Dermis microvascular lymphatic vessel endothelial cell (primary cell): ENCODE measurements around the gene KCTD7. TPM values are rescaled to one million over a fixed set of nuclear protein-coding genes. Genes with fewer than 3 reads are reported as not detected.
"Not testable (repeated sequence)": the region's sequence is repeated elsewhere in the genome, so short reads cannot be mapped to it uniquely, and the experiment has no call there.

Source experiments
- DNase-seq, 2 donors: peaks; one replicate each; pipeline versions ENCODE4 v3.0.0 to v3.0.0-alpha.2; 2010; ENCODE audit warnings: low read depth in 2 of 2
- total RNA-seq: library from RNA; depleted of rRNA; stranded (reverse); fragments of >200 nt; gene quantifications from 2 replicates; pipeline ENCODE4 v1.2.1, GENCODE V29; 2014

The KCTD7 gene
- total RNA-seq, 1 donor from 2014 or later = 3.7 TPM

- peak; percentile 86 to 95 for DNase-seq
These were observed 53.0 kb downstream of the KCTD7 start for GRCh38 chr7:66681491-66682349.

- peak in 1 of 2 donors; percentile 22 for DNase-seq
These were observed 53.8 kb downstream of the KCTD7 start for GRCh38 chr7:66682350-66683093.

GRCh38 chr7:66683094-66683769 lies 54.6 kb downstream of the KCTD7 start:
- DNase-seq = not testable (repeated sequence)

GRCh38 chr7:66683770-66684123 lies 55.1 kb downstream of the KCTD7 start:
- no peak for DNase-seq

GRCh38 chr7:66685663-66686062 lies 57.0 kb downstream of the KCTD7 start:
- DNase-seq = not testable (repeated sequence)

- DNase-seq = no peak
These were observed 58.5 kb downstream of the KCTD7 start for GRCh38 chr7:66687186-66687585.

GRCh38 chr7:66687672-66688071 lies 59.0 kb downstream of the KCTD7 start:
- not testable (repeated sequence) for DNase-seq

- DNase-seq = no peak
These were observed 60.4 kb downstream of the KCTD7 start for GRCh38 chr7:66689081-66689480.

GRCh38 chr7:66693331-66693730 lies 64.7 kb downstream of the KCTD7 start:
- no peak for DNase-seq

Other genes starting within 250 kb of the KCTD7 start
- gene RABGEF1, start 111.9 kb downstream of the KCTD7 start, total RNA-seq = 18.1 and 22.4 TPM in 2 replicates